HepG2 (cell line): ENCODE data around the gene PPCDC. TPM values are rescaled to one million over a fixed set of nuclear protein-coding genes. Genes with fewer than 3 reads are reported as not detected.

Source experiments
- ATF6 ChIP-seq: sonication (generic); formaldehyde crosslinking; conservative IDR thresholded peaks from 2 replicates; pipeline ENCODE4 v1.4.0; 2020; ENCODE audit warnings: missing genetic modification reagents
- BHLHE40 ChIP-seq: IDR thresholded peaks from 2 replicates; pipeline ENCODE4 v1.6.1; 2011; ENCODE audit warnings: low read length, improper control_type of control experiment
- BRCA1 ChIP-seq: sonication (generic); formaldehyde crosslinking; IDR thresholded peaks from 2 replicates; pipeline ENCODE4 v1.4.0; 2020; ENCODE audit warnings: missing genetic modification reagents
- CAMTA2 ChIP-seq: sonication (generic); formaldehyde crosslinking; IDR thresholded peaks from 2 replicates; pipeline ENCODE4 v1.4.0; 2020; ENCODE audit warnings: mild to moderate bottlenecking, missing genetic modification reagents, borderline replicate concordance
- CBX5 ChIP-seq: sonication (generic); formaldehyde crosslinking; IDR thresholded peaks from 2 replicates; pipeline ENCODE4 v1.4.0; 2020; ENCODE audit warnings: missing genetic modification reagents, borderline replicate concordance
- CHD2 ChIP-seq: IDR thresholded peaks from 2 replicates; pipeline ENCODE4 v1.6.1; 2011; ENCODE audit warnings: low read depth, low read length, improper control_type of control experiment
- DDIT3 ChIP-seq: sonication (generic); formaldehyde crosslinking; IDR thresholded peaks from 2 replicates; pipeline ENCODE4 v1.4.0; 2020; ENCODE audit warnings: mild to moderate bottlenecking, missing genetic modification reagents
- E2F2 ChIP-seq: sonication (generic); formaldehyde crosslinking; IDR thresholded peaks from 2 replicates; pipeline ENCODE4 v1.4.0; 2020; ENCODE audit warnings: missing genetic modification reagents, borderline replicate concordance
- FOXP4 ChIP-seq: sonication (generic); formaldehyde crosslinking; IDR thresholded peaks from 2 replicates; pipeline ENCODE4 v1.4.0; 2020; ENCODE audit warnings: missing genetic modification reagents
- GPN1 ChIP-seq: sonication (generic); formaldehyde crosslinking; IDR thresholded peaks from 2 replicates; pipeline ENCODE4 v1.5.1; 2020; ENCODE audit warnings: missing genetic modification reagents, borderline replicate concordance
- GTF2F1 ChIP-seq: fragments of 150-350 bp; IDR thresholded peaks from 2 replicates; pipeline ENCODE4 v1.6.1; 2014; ENCODE audit warnings: low read length
- HNF4A ChIP-seq: sonication (generic); formaldehyde crosslinking; IDR thresholded peaks from 2 replicates; pipeline ENCODE4 v1.4.0; 2020; ENCODE audit warnings: missing genetic modification reagents
- JARID2 ChIP-seq: sonication (generic); formaldehyde crosslinking; IDR thresholded peaks from 2 replicates; pipeline ENCODE4 v1.8.1; 2023; ENCODE audit warnings: missing genetic modification reagents, inconsistent platforms; ENCODE audit not compliant: insufficient replicate concordance
- NFKBIZ ChIP-seq: IDR thresholded peaks from 2 replicates; pipeline ENCODE4 v1.6.1; 2018; ENCODE audit warnings: missing genetic modification reagents, missing compliant biosample characterization
- PAWR ChIP-seq: sonication (generic); formaldehyde crosslinking; IDR thresholded peaks from 2 replicates; pipeline ENCODE4 v1.4.0; 2020; ENCODE audit warnings: missing genetic modification reagents, mild to moderate bottlenecking, borderline replicate concordance
- POLR2AphosphoS2 ChIP-seq: IDR thresholded peaks from 2 replicates; pipeline ENCODE4 v1.6.1; 2011; ENCODE audit warnings: low read depth, low read length, improper control_type of control experiment
- PTBP1 ChIP-seq: fragments of 200-400 bp; formaldehyde crosslinking; IDR thresholded peaks from 2 replicates; pipeline ENCODE4 v1.6.1; 2018; ENCODE audit warnings: low read length, low read depth; ENCODE audit not compliant: poor library complexity, severe bottlenecking
- REPIN1 ChIP-seq: sonication (generic); formaldehyde crosslinking; IDR thresholded peaks from 2 replicates; pipeline ENCODE4 v1.8.0; 2022; ENCODE audit warnings: missing genetic modification reagents, low read depth, mild to moderate bottlenecking, borderline replicate concordance
- SIX4 ChIP-seq: sonication (generic); formaldehyde crosslinking; IDR thresholded peaks from 2 replicates; pipeline ENCODE4 v1.4.0; 2020; ENCODE audit warnings: missing genetic modification reagents
- SRF ChIP-seq: IDR thresholded peaks from 2 replicates; pipeline ENCODE4 v1.6.1; 2011; ENCODE audit warnings: mild to moderate bottlenecking, low read depth, low read length, moderate library complexity
- TARDBP ChIP-seq: sonication (generic); formaldehyde crosslinking; IDR thresholded peaks from 2 replicates; pipeline ENCODE4 v1.8.0; 2022; ENCODE audit warnings: mild to moderate bottlenecking, missing genetic modification reagents
- TCF7L2 ChIP-seq: IDR thresholded peaks from 2 replicates; pipeline ENCODE4 v1.6.1; 2011; ENCODE audit warnings: mild to moderate bottlenecking, low read depth, low read length, moderate library complexity
- TEAD2 ChIP-seq: sonication (generic); formaldehyde crosslinking; IDR thresholded peaks from 2 replicates; pipeline ENCODE4 v1.9.0; 2021; ENCODE audit warnings: missing genetic modification reagents
- ZNF17 ChIP-seq: sonication (generic); formaldehyde crosslinking; IDR thresholded peaks from 2 replicates; pipeline ENCODE4 v1.5.0; 2020; ENCODE audit warnings: mild to moderate bottlenecking, missing genetic modification reagents
- ZNF383 ChIP-seq: sonication (generic); formaldehyde crosslinking; IDR thresholded peaks from 2 replicates; pipeline ENCODE4 v1.4.0; 2020; ENCODE audit warnings: missing genetic modification reagents, mild to moderate bottlenecking, borderline replicate concordance
- ZNF768 ChIP-seq: sonication (generic); formaldehyde crosslinking; IDR thresholded peaks from 2 replicates; pipeline ENCODE4 v1.4.0; 2020; ENCODE audit warnings: missing genetic modification reagents
- ZNF773 ChIP-seq: sonication (generic); formaldehyde crosslinking; IDR thresholded peaks from 2 replicates; pipeline ENCODE4 v1.4.0; 2020; ENCODE audit warnings: missing genetic modification reagents, borderline replicate concordance
- ZSCAN25 ChIP-seq: sonication (generic); formaldehyde crosslinking; IDR thresholded peaks from 2 replicates; pipeline ENCODE4 v1.8.0; 2022; ENCODE audit warnings: mild to moderate bottlenecking, missing genetic modification reagents
- ZSCAN31 ChIP-seq: sonication (generic); formaldehyde crosslinking; IDR thresholded peaks from 2 replicates; pipeline ENCODE4 v1.5.0; 2020; ENCODE audit warnings: low read depth, mild to moderate bottlenecking, missing genetic modification reagents
- polyA plus RNA-seq, 8 experiments: library from polyadenylated mRNA; depleted of rRNA in 3 of 8; stranded (reverse) in 7 of 8; unstranded in 1 of 8; fragments of >200 nt; fragmentation: Illumina TruSeq in 4 of 8; extraction: Trizol in 4 of 8; gene quantifications; 2 replicates each; pipeline versions ENCODE4 v1.2.1 to v1.2.3, GENCODE V29; 2011 to 2016; ENCODE audit warnings: low read depth in 4 of 8, missing spikeins in 1 of 8, mixed read lengths in 1 of 8; ENCODE audit not compliant: insufficient read depth in 1 of 8
- total RNA-seq, 5 experiments: library from RNA; depleted of rRNA; stranded (reverse); fragments of >200 nt; fragmentation: Illumina TruSeq; extraction: Trizol; gene quantifications; 2 replicates each; pipeline ENCODE4 v1.2.3, GENCODE V29; 2016; ENCODE audit warnings: low read depth in 1 of 5

PPCDC gene
- total and polyA plus RNA-seq, 2 of the 13 experiments (the other 11 are each of a cell fraction or from before 2014, with no cell fraction given): 12.3 to 12.8 TPM

- no peak for TF ChIP-seq ATF6 (CRISPR knock-in tag)
- TF ChIP-seq FOXP4 (CRISPR knock-in tag): peak; percentile 70; the same call in 1 of the 2 replicates
- TF ChIP-seq PAWR (CRISPR knock-in tag): no peak
- TF ChIP-seq ZNF383 (CRISPR knock-in tag): no peak
- no peak for TF ChIP-seq CHD2
- no peak for TF ChIP-seq ZSCAN25 (CRISPR knock-in tag)
- no peak for TF ChIP-seq PTBP1
- TF ChIP-seq GTF2F1: no peak
- TF ChIP-seq SRF: no peak
- no peak for TF ChIP-seq TCF7L2
- no peak for TF ChIP-seq JARID2
- no peak for TF ChIP-seq NFKBIZ (CRISPR knock-in tag)
- no peak for TF ChIP-seq REPIN1 (CRISPR knock-in tag)
- no peak for TF ChIP-seq ZNF773 (CRISPR knock-in tag)
- no peak for TF ChIP-seq TARDBP (CRISPR knock-in tag)
- TF ChIP-seq POLR2AphosphoS2: no peak
- no peak for TF ChIP-seq E2F2 (CRISPR knock-in tag)
- peak; percentile 19; the same call in 1 of the 2 replicates for TF ChIP-seq SIX4 (CRISPR knock-in tag)
- no peak for TF ChIP-seq ZSCAN31
- no peak for TF ChIP-seq BRCA1 (CRISPR knock-in tag)
- no peak for TF ChIP-seq ZNF17 (CRISPR knock-in tag)
- TF ChIP-seq CAMTA2 (CRISPR knock-in tag): no peak
- TF ChIP-seq GPN1 (CRISPR knock-in tag): no peak
- no peak for TF ChIP-seq BHLHE40
- no peak for TF ChIP-seq DDIT3 (CRISPR knock-in tag)
- no peak for TF ChIP-seq TEAD2
- TF ChIP-seq ZNF768 (CRISPR knock-in tag): no peak
- peak; percentile 66 for TF ChIP-seq HNF4A (CRISPR knock-in tag)
- TF ChIP-seq CBX5 (CRISPR knock-in tag): no peak
These were observed 42.1 kb downstream of the PPCDC start (continued) for GRCh38 chr15:75065467-75065850.
